NT2/D1 (cell line): ENCODE data around the gene DOCK3.

ENCODE experiments used
- SUZ12 ChIP-seq: IDR thresholded peaks from 2 replicates; pipeline ENCODE4 v1.6.1; 2011; ENCODE audit not compliant: insufficient read length, insufficient read depth; ENCODE audit errors: extremely low read depth
- YY1 ChIP-seq: IDR thresholded peaks from 2 replicates; pipeline ENCODE4 v1.6.1; 2011; ENCODE audit not compliant: insufficient read length, insufficient read depth

DNA sequence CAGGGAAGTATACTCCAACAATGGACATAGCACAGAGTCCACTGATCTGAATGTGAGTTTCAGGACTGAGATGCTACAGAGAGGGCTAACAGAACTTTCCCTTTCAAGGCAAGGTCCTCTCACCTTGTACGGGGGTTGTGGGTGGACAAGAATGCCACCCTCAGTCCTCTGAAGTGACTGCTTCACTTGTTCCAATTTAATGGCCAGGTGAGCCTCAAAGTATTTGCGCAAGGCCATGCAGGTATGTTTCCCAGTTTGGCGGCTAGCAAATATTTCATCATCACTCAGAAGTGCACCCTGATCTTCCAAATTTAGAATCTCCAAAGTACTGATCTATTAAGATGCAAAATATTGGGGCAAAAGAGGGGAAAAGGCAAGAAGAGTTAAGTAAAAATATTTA is 754.4 kb downstream of the DOCK3 start:
- TF ChIP-seq YY1 = no peak
- TF ChIP-seq SUZ12 = no peak
